ENCODE results near the gene NPLOC4. TPM values are rescaled to one million over a fixed set of nuclear protein-coding genes. Genes with fewer than 3 reads are reported as not detected.

NPLOC4 gene
- 116 TPM for polyA plus RNA-seq (2012; ENCODE audit: insufficient read length, low read depth)

DNA sequence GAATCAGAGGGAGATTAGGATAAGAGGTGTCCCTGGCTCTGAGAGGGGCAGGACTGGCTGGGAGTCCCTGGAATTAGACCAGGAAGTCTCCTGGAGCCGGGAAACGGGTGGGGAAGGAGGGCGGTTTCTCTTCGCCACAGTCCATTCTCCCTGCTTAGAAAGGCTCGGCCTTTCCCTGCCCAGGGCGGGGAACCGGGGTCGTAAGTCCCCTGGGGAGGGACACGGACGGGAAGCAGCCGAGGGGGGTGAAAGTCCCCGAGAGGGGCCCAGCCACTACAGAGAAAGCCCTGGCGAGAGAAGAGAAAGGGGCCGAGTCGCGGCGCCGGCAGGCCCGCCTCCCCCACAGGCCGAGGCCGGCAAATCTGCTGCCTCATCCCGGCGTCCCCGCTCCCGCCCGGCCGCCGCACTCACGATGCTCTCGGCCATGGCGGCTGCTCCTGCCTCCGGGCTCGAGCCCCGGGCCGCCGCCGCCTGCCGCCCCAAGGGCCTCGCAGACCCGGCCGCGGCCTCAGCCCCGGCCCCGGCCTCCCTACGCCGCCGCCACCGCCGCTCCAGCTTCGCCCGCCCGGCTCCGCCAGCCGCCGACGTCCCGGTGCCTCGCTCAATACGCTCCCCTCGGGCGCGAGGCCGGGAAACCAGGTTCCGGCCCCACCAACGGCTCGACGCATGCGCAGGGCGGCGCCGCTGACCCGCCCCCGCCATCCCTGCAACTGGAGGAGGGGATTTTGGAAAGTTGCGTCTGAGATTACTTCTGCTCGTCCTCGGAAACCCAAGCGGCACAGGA, at the start of gene NPLOC4, which contains the start of gene TSPAN10:
NPLOC4 (minus strand) TSS at position 608 of the 784 bp plus-strand sequence; CDS start at position 426, 182 bp downstream.
TSPAN10 (plus strand) TSS at position 692 of the 784 bp plus-strand sequence. CDS start 5,217 bp downstream, outside the sequence.
- TF ChIP-seq POLR2AphosphoS5 (IDR thresholded peaks at IDR 0.05; ENCODE audit: low read depth, low read length) (peak; percentile 82), TAF1 (IDR thresholded peaks at IDR 0.05; ENCODE audit: borderline replicate concordance, insufficient read depth, low read length) (peak; percentile 100), SIN3A (IDR thresholded peaks at IDR 0.05; ENCODE audit: borderline replicate concordance, insufficient read depth, low read length) (0 out of 2 replicates have a peak, but pooled peaks have one; percentile 46), FOXP2 (optimal IDR thresholded peaks at IDR 0.05; ENCODE audit: borderline replicate concordance, extremely low read depth, extremely low read length, insufficient read depth) (peak; percentile 96)
- TF ChIP-seq, protein P1, sequence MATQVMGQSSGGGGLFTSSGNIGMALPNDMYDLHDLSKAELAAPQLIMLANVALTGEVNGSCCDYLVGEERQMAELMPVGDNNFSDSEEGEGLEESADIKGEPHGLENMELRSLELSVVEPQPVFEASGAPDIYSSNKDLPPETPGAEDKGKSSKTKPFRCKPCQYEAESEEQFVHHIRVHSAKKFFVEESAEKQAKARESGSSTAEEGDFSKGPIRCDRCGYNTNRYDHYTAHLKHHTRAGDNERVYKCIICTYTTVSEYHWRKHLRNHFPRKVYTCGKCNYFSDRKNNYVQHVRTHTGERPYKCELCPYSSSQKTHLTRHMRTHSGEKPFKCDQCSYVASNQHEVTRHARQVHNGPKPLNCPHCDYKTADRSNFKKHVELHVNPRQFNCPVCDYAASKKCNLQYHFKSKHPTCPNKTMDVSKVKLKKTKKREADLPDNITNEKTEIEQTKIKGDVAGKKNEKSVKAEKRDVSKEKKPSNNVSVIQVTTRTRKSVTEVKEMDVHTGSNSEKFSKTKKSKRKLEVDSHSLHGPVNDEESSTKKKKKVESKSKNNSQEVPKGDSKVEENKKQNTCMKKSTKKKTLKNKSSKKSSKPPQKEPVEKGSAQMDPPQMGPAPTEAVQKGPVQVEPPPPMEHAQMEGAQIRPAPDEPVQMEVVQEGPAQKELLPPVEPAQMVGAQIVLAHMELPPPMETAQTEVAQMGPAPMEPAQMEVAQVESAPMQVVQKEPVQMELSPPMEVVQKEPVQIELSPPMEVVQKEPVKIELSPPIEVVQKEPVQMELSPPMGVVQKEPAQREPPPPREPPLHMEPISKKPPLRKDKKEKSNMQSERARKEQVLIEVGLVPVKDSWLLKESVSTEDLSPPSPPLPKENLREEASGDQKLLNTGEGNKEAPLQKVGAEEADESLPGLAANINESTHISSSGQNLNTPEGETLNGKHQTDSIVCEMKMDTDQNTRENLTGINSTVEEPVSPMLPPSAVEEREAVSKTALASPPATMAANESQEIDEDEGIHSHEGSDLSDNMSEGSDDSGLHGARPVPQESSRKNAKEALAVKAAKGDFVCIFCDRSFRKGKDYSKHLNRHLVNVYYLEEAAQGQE (IDR thresholded peaks at IDR 0.05; ENCODE audit: insufficient read depth in 1 of 2, low read depth in 2 of 2, low read length in 2 of 2) = peak in 1 of 2 experiments; percentile 68; a peak in 2 of 4 replicates

DNA sequence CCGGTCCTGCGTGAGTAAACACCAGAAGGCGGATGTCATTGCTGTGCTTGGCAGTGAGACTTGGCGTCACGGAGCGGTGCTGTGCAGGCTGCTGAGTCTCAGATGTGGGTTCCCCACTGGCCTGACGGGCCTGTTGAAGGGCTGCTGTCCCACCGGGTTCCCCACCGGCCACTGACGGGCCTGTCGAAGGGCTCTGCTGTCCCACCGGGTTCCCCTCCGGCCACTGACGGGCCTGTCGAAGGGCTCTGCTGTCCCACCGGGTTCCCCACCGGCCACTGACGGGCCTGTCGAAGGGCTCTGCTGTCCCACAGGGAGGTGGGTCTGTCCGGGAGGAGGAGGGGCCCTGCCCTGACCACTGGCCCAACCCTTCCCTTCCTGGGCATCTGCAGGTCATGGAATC, 49.7 kb upstream of the NPLOC4 start:
- TF ChIP-seq TAF1 (IDR thresholded peaks at IDR 0.05; ENCODE audit: borderline replicate concordance, insufficient read depth, low read length) = no peak
- no peak for TF ChIP-seq FOXP2 (optimal IDR thresholded peaks at IDR 0.05; ENCODE audit: borderline replicate concordance, extremely low read depth, extremely low read length, insufficient read depth)
- TF ChIP-seq SIN3A (IDR thresholded peaks at IDR 0.05; ENCODE audit: borderline replicate concordance, insufficient read depth, low read length) = no peak
- no peak for TF ChIP-seq POLR2AphosphoS5 (IDR thresholded peaks at IDR 0.05; ENCODE audit: low read depth, low read length)
- TF ChIP-seq, protein P1 (IDR thresholded peaks at IDR 0.05; ENCODE audit: insufficient read depth in 1 of 2, low read depth in 2 of 2, low read length in 2 of 2) = no peak

DNA sequence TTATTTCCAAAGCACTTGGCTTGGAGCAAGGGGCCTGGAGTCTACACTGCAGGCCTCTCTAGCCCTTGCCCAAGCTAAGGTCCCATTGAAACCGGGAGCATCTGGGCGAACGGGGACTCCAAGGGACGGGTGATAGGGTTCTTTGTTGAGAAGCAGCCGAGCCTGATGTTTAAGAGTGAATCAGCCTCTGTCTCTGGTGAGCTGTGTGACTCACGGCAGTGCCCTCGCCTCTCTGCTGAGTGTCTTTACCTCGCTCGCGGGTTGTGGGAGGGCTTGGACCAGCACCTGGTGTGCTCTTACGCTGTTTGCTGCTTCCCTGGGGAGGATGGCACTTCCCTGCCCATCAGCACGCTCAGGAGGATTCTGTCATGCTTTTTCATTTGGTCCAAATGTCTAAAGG, 48.2 kb upstream of the NPLOC4 start:
- no peak for TF ChIP-seq TAF1 (IDR thresholded peaks at IDR 0.05; ENCODE audit: borderline replicate concordance, insufficient read depth, low read length)
- no peak for TF ChIP-seq POLR2AphosphoS5 (IDR thresholded peaks at IDR 0.05; ENCODE audit: low read depth, low read length)
- TF ChIP-seq FOXP2 (optimal IDR thresholded peaks at IDR 0.05; ENCODE audit: borderline replicate concordance, extremely low read depth, extremely low read length, insufficient read depth) = no peak
- TF ChIP-seq, protein P1 (IDR thresholded peaks at IDR 0.05; ENCODE audit: insufficient read depth in 1 of 2, low read depth in 2 of 2, low read length in 2 of 2) = no peak
- TF ChIP-seq SIN3A (IDR thresholded peaks at IDR 0.05; ENCODE audit: borderline replicate concordance, insufficient read depth, low read length) = no peak

DNA sequence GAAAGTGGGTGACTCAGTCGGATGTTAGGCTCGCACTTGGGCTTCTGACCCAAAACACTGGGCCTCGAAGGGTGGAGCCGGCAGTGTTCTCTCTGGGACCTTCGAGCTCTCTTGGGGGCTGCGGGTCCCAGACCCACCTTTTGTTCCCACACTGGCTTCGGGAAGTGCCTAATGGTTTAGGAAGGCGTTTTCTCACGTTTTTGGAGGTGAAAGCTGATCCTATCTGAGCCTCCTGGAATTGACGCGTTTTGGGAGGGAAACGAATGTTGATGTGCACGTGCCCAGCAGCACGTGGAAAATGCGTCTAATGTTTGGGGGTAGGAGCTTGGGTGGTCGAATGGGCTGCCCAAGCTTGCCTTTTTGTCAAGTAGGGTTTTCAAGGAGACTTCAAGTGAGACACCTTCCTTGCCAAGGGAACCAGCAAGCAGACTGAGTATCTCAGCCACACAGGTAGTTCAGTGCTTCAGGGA, 47.6 kb upstream of the NPLOC4 start:
- TF ChIP-seq, protein P1 (IDR thresholded peaks at IDR 0.05; ENCODE audit: insufficient read depth in 1 of 2, low read depth in 2 of 2, low read length in 2 of 2) = no peak
